K562 (cell line): ENCODE data around the gene ZNF408. TPM values are rescaled to one million over a fixed set of nuclear protein-coding genes. Genes with fewer than 3 reads are reported as not detected.

Source experiments
- ATAC-seq: fragments of 200-7000 bp; cut with Tn5 transposase; 3 replicates; pipeline ENCODE4 v1.9.1; 2020; ENCODE audit warnings: moderate library complexity
- BruUV-seq: library from RNA; stranded (reverse); fragments of 400-500 nt; replicated peaks from 2 replicates; lab custom pipeline; 2021; lab: Mats Ljungman, UMichigan
- CTCF ChIA-PET: fragments of 300-600 bp; formaldehyde crosslinking; extraction: SDS; loops from one replicate; lab custom pipeline; 2021; ENCODE audit warnings: low intra/inter-chr PET ratio; lab: Yijun Ruan, JAX
- POLR2A ChIA-PET: fragments of 300-600, 350-650 bp; sonication (Branson Sonifier 250); formaldehyde crosslinking; extraction: SDS; loops from one replicate; lab custom pipeline; 2021; ENCODE audit warnings: antibody characterized with exemption, inconsistent platforms; lab: Yijun Ruan, JAX
- DNase-seq, 4 experiments: peaks; one replicate each; pipeline versions ENCODE4 v3.0.0 to v3.0.0-alpha.2; 2011 to 2018; ENCODE audit warnings: low spot score in 3 of 4, mixed read lengths in 3 of 4; ENCODE audit errors: extremely low read depth in 1 of 4
- FAIRE-seq: peaks from 2 replicates; lab custom pipeline; 2011; peaks lifted over from hg19 to GRCh38; lab: Jason Lieb, UNC
- H2AFZ ChIP-seq: 2 replicates; pipeline ENCODE4 v1.6.0; 2011; ENCODE audit warnings: low read depth, low read length, control low read depth, inconsistent platforms
- H3K27ac ChIP-seq: fragments of 200-600 bp; 3 replicates; pipeline ENCODE4 v1.8.0; 2011; ENCODE audit warnings: low read depth, mild to moderate bottlenecking, control low read depth, inconsistent platforms, low read length, moderate library complexity, mixed read lengths; ENCODE audit errors: extremely low read depth
- H3K27me3 ChIP-seq, 2 experiments: fragments of 300-600 bp in 1 of 2; 2 replicates in 1 of 2; 3 replicates in 1 of 2; pipeline versions ENCODE4 v1.6.0 to v1.8.0; 2011; ENCODE audit warnings: inconsistent platforms in 2 of 2, low read length in 2 of 2, mild to moderate bottlenecking in 1 of 2, mixed read lengths in 1 of 2, moderate library complexity in 1 of 2; ENCODE audit not compliant: control insufficient read depth in 2 of 2, insufficient read depth in 2 of 2
- H3K36me3 ChIP-seq: fragments of 300-600 bp; 3 replicates; pipeline ENCODE4 v1.8.0; 2011; ENCODE audit warnings: mild to moderate bottlenecking, low read length, inconsistent platforms; ENCODE audit not compliant: control insufficient read depth, insufficient read depth
- H3K4me1 ChIP-seq, 2 experiments: fragments of 200-600 bp in 1 of 2; replicated peaks in 1 of 2; 2 replicates in 1 of 2; 3 replicates in 1 of 2; pipeline versions ENCODE4 v1.5.1 to v1.8.0; 2011; ENCODE audit warnings: inconsistent platforms in 2 of 2, low read length in 2 of 2, mild to moderate bottlenecking in 1 of 2, mixed read lengths in 1 of 2, moderate library complexity in 1 of 2; ENCODE audit not compliant: control insufficient read depth in 2 of 2, insufficient read depth in 2 of 2
- H3K4me2 ChIP-seq: 2 replicates; pipeline ENCODE4 v1.6.1; 2011; ENCODE audit warnings: low read length, control low read depth, inconsistent platforms, mixed read lengths; ENCODE audit not compliant: insufficient read depth
- H3K4me3 ChIP-seq: fragments of 200-600 bp; sonication (generic), shearing (Covaris generic); 2 replicates; pipeline ENCODE4 v1.5.1; 2016; ENCODE audit warnings: control low read depth, inconsistent platforms
- H3K79me2 ChIP-seq: fragments of 200-600 bp; 3 replicates; pipeline ENCODE4 v1.8.0; 2011; ENCODE audit warnings: low read length, inconsistent platforms; ENCODE audit not compliant: control insufficient read depth, insufficient read depth
- H3K9ac ChIP-seq, 2 experiments: 2 replicates each; pipeline versions ENCODE4 v1.6.0 to v1.6.1; 2011; ENCODE audit warnings: low read depth in 2 of 2, low read length in 2 of 2, control low read depth in 1 of 2, inconsistent platforms in 1 of 2, mild to moderate bottlenecking in 1 of 2, mixed read lengths in 1 of 2; ENCODE audit not compliant: insufficient read depth in 1 of 2
- H3K9me1 ChIP-seq: one replicate; pipeline ENCODE4 v1.6.0; 2011; ENCODE audit warnings: inconsistent platforms, mild to moderate bottlenecking, low read length, moderate library complexity; ENCODE audit not compliant: control insufficient read depth, insufficient read depth
- H3K9me3 ChIP-seq: replicated peaks from 2 replicates; pipeline ENCODE4 v1.5.1; 2011; ENCODE audit warnings: low read depth, low read length, inconsistent platforms; ENCODE audit not compliant: control insufficient read depth, insufficient read depth
- H4K20me1 ChIP-seq: replicated peaks from 2 replicates; pipeline ENCODE4 v1.6.1; 2011; ENCODE audit warnings: low read length, inconsistent platforms, mixed read lengths; ENCODE audit not compliant: control insufficient read depth, insufficient read depth
- MBD2 ChIP-seq: sonication (generic); IDR thresholded peaks from 2 replicates; pipeline ENCODE4 v1.6.1; 2016; ENCODE audit warnings: low read depth, borderline replicate concordance
- MCM5 ChIP-seq: fragments of 450-650 bp; IDR thresholded peaks from 2 replicates; pipeline ENCODE4 v1.6.1; 2016; ENCODE audit warnings: low read depth
- TAL1 ChIP-seq: fragments of 450-650 bp; IDR thresholded peaks from 2 replicates; pipeline ENCODE4 v1.6.1; 2016; ENCODE audit warnings: mild to moderate bottlenecking
- TFAM ChIP-seq: fragments of 250-450 bp; sonication (Bioruptor Pico); conservative IDR thresholded peaks from 2 replicates; pipeline ENCODE4 v1.5.0; 2021; ENCODE audit warnings: mild to moderate bottlenecking, moderate library complexity
- WHSC1 ChIP-seq: IDR thresholded peaks from one replicate; pipeline ENCODE4 v1.6.1; 2012; ENCODE audit warnings: low read length, control low read depth, inconsistent platforms
- YY1 ChIP-seq, 3 experiments: IDR thresholded peaks; 2 replicates each; pipeline ENCODE4 v1.6.1; 2011; ENCODE audit warnings: low read length in 2 of 3, mild to moderate bottlenecking in 2 of 3, moderate library complexity in 2 of 3, borderline replicate concordance in 1 of 3, control low read depth in 1 of 3, low read depth in 1 of 3; ENCODE audit not compliant: insufficient read depth in 3 of 3, insufficient replicate concordance in 2 of 3, control insufficient read depth in 1 of 3, insufficient read length in 1 of 3; ENCODE audit errors: extremely low read depth in 1 of 3
- ZNF316 ChIP-seq: fragments of 450-650 bp; IDR thresholded peaks from 2 replicates; pipeline ENCODE4 v1.6.1; 2016
- ZNF696 ChIP-seq: fragments of 250-450 bp; sonication (Bioruptor Pico); conservative IDR thresholded peaks from 2 replicates; pipeline ENCODE4 v1.4.0; 2020; ENCODE audit warnings: mild to moderate bottlenecking, moderate library complexity
- ZNF717 ChIP-seq: fragments of 250-450 bp; sonication (Bioruptor Pico); IDR thresholded peaks from 2 replicates; pipeline ENCODE4 v1.5.0; 2021
- ZNF830 ChIP-seq: fragments of 250-450 bp; sonication (Bioruptor Pico); IDR thresholded peaks from 2 replicates; pipeline ENCODE4 v1.5.0; 2021; ENCODE audit warnings: mild to moderate bottlenecking
- ZZZ3 ChIP-seq: fragments of 450-650 bp; IDR thresholded peaks from 2 replicates; pipeline ENCODE4 v1.6.1; 2016; ENCODE audit warnings: antibody characterized with exemption, mild to moderate bottlenecking, moderate library complexity
- WGBS: fragments of 100-300 bp; shearing (Covaris generic); methylation state at CpG from one replicate; pipeline ENCODE4 v1.1.6; 2016; ENCODE audit warnings: low coverage, mixed read lengths; ENCODE audit not compliant: insufficient coverage; ENCODE audit errors: missing lambda C conversion rate; 5-methylcytosine and 5-hydroxymethylcytosine counted together
- in situ Hi-C: fragments of 300-500 bp; cut with MboI; formaldehyde crosslinking; loops from 4 replicates; pipeline ENCODE4 v1.15.0; 2018; ENCODE audit warnings: inconsistent platforms, mixed read lengths
- intact Hi-C: fragments of 100-400 bp; cut with micrococcal nuclease; formaldehyde crosslinking; loops from 2 replicates; pipeline ENCODE4 v1.14.2; 2022
- polyA plus RNA-seq, 8 experiments: library from polyadenylated mRNA; depleted of rRNA in 4 of 8; stranded (reverse) in 5 of 8; unstranded in 3 of 8; fragments of >200 nt; fragmentation: Nextera tagmentation in 2 of 8; fragmentation: Illumina TruSeq in 1 of 8; extraction: Ambion mirVana in 2 of 8; extraction: Trizol in 1 of 8; gene quantifications; 2 replicates each; pipeline versions ENCODE4 v1.2.1 to v1.2.3, GENCODE V29; 2011 to 2014; ENCODE audit warnings: inconsistent platforms in 1 of 8, missing spikeins in 1 of 8
- total RNA-seq, 7 experiments: library from RNA; depleted of rRNA in 6 of 7; stranded (reverse); fragments of >200 nt in 6 of 7; fragmentation: Illumina TruSeq in 2 of 7; extraction: Trizol in 2 of 7; gene quantifications; 2 replicates each; pipeline versions ENCODE4 v1.2.1 to v1.2.3, GENCODE V29; 2011 to 2021; ENCODE audit warnings: low replicate concordance in 1 of 7
- TF ChIP-seq, protein P1 (sequence below): fragments of 250-450 bp; sonication (Bioruptor Pico); IDR thresholded peaks from 2 replicates; pipeline ENCODE4 v1.5.0; 2021
- TF ChIP-seq, protein P2 (sequence below): fragments of 250-450 bp; sonication (Bioruptor Pico); IDR thresholded peaks from 2 replicates; pipeline ENCODE4 v1.4.0; 2020; ENCODE audit warnings: mild to moderate bottlenecking, moderate library complexity
- TF ChIP-seq, protein P3 (sequence below): fragments of 200-800 bp; sonication (Bioruptor generic); IDR thresholded peaks from 2 replicates; pipeline ENCODE4 v1.6.1; 2017; ENCODE audit warnings: missing genetic modification characterization, missing compliant biosample characterization
- TF ChIP-seq, protein P4 (sequence below): fragments of 250-450 bp; sonication (Bioruptor Pico); IDR thresholded peaks from 2 replicates; pipeline ENCODE4 v1.4.0; 2020; ENCODE audit warnings: mild to moderate bottlenecking

ZNF408 gene
- total and polyA plus RNA-seq, 9 of the 15 experiments (the other 6 are each of a cell fraction or from before 2014, with no cell fraction given): 0.15 to 18.4 (median 7.4) TPM

DNA sequence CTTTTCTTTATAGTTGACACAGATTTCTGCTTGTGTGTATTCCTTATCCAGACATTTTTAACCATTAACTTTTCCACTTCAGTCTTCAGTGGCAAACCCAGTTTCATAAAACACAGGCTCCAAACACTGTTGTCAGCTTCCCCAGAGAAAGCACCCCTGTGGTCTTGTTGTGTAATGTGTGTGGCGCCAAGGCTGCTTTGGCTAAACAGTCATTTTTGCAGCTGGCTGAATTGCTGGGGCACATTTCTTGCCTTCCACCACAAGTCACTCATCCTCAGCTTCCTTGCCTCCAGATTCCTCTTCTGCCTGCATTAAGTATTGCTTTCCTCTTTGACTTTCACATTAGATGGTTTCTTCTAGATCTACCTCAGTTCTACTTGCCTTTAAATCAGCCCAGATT, 40.9 kb upstream of the ZNF408 start:
- TF ChIP-seq ZNF316 (no peak), ZZZ3 (no peak), MCM5 (no peak), TAL1 (no peak), WHSC1 (no peak), MBD2 (no peak), YY1 (IDR thresholded peaks at IDR 0.05; ENCODE audit: borderline replicate concordance in 1 of 3, control insufficient read depth in 1 of 3, extremely low read depth in 1 of 3, insufficient read depth in 3 of 3, insufficient read length in 1 of 3, insufficient replicate concordance in 2 of 3, low read depth in 1 of 3, low read length in 2 of 3) (no peak), ZNF696 (CRISPR knock-in tag) (no peak), TFAM (CRISPR knock-in tag) (no peak), ZNF717 (CRISPR knock-in tag) (no peak), ZNF830 (no peak)
- TF ChIP-seq, protein P1, sequence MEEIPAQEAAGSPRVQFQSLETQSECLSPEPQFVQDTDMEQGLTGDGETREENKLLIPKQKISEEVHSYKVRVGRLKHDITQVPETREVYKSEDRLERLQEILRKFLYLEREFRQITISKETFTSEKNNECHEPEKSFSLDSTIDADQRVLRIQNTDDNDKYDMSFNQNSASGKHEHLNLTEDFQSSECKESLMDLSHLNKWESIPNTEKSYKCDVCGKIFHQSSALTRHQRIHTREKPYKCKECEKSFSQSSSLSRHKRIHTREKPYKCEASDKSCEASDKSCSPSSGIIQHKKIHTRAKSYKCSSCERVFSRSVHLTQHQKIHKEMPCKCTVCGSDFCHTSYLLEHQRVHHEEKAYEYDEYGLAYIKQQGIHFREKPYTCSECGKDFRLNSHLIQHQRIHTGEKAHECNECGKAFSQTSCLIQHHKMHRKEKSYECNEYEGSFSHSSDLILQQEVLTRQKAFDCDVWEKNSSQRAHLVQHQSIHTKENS: no peak
- TF ChIP-seq, protein P2, sequence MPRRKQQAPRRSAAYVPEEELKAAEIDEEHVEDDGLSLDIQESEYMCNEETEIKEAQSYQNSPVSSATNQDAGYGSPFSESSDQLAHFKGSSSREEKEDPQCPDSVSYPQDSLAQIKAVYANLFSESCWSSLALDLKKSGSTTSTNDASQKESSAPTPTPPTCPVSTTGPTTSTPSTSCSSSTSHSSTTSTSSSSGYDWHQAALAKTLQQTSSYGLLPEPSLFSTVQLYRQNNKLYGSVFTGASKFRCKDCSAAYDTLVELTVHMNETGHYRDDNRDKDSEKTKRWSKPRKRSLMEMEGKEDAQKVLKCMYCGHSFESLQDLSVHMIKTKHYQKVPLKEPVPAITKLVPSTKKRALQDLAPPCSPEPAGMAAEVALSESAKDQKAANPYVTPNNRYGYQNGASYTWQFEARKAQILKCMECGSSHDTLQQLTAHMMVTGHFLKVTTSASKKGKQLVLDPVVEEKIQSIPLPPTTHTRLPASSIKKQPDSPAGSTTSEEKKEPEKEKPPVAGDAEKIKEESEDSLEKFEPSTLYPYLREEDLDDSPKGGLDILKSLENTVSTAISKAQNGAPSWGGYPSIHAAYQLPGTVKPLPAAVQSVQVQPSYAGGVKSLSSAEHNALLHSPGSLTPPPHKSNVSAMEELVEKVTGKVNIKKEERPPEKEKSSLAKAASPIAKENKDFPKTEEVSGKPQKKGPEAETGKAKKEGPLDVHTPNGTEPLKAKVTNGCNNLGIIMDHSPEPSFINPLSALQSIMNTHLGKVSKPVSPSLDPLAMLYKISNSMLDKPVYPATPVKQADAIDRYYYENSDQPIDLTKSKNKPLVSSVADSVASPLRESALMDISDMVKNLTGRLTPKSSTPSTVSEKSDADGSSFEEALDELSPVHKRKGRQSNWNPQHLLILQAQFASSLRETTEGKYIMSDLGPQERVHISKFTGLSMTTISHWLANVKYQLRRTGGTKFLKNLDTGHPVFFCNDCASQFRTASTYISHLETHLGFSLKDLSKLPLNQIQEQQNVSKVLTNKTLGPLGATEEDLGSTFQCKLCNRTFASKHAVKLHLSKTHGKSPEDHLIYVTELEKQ (CRISPR knock-in tag): no peak
- TF ChIP-seq, protein P3, sequence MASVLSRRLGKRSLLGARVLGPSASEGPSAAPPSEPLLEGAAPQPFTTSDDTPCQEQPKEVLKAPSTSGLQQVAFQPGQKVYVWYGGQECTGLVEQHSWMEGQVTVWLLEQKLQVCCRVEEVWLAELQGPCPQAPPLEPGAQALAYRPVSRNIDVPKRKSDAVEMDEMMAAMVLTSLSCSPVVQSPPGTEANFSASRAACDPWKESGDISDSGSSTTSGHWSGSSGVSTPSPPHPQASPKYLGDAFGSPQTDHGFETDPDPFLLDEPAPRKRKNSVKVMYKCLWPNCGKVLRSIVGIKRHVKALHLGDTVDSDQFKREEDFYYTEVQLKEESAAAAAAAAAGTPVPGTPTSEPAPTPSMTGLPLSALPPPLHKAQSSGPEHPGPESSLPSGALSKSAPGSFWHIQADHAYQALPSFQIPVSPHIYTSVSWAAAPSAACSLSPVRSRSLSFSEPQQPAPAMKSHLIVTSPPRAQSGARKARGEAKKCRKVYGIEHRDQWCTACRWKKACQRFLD: no peak
- TF ChIP-seq, protein P4, sequence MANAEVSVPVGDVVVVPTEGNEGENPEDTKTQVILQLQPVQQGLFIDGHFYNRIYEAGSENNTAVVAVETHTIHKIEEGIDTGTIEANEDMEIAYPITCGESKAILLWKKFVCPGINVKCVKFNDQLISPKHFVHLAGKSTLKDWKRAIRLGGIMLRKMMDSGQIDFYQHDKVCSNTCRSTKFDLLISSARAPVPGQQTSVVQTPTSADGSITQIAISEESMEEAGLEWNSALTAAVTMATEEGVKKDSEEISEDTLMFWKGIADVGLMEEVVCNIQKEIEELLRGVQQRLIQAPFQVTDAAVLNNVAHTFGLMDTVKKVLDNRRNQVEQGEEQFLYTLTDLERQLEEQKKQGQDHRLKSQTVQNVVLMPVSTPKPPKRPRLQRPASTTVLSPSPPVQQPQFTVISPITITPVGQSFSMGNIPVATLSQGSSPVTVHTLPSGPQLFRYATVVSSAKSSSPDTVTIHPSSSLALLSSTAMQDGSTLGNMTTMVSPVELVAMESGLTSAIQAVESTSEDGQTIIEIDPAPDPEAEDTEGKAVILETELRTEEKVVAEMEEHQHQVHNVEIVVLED: no peak
- TF ChIP-seq, all 486 proteins: peak for 0
- H3K9me1 ChIP-seq: no peaks in the 10 kb centered on the region
- BruUV-seq: no TSS peak
- ChIA-PET POLR2A (interaction anchor here (1.2 kb wide), 1 partner anchor 14 kb away, joined by 4 read pairs; no protein-coding TSS in a partner anchor), CTCF (no interaction called here)
- H3K79me2 ChIP-seq: no peaks in the 10 kb centered on the region
- no peak for FAIRE-seq
- no peak overlapping the region for H3K4me3 ChIP-seq
- H3K27ac ChIP-seq: no peak overlapping the region
- DNase-seq: no peak
- in situ Hi-C loops: no loop called here
- no peaks in the 10 kb centered on the region for H4K20me1 ChIP-seq
- no peak overlapping the region for H3K4me2 ChIP-seq
- peaks cover 58% of the 10 kb centered on the region for H3K36me3 ChIP-seq
- WGBS: 89% methylated on average over 1 of the region's 1 CpG
- H2AFZ ChIP-seq: no peak overlapping the region
- no peak for ATAC-seq
- intact Hi-C loops: no loop called here
- H3K9me3 ChIP-seq: no peaks in the 10 kb centered on the region
- H3K4me1 ChIP-seq: peaks cover 6 to 14% of the 10 kb centered on the region in 2 experiments; a peak in 3 of 5 replicates
- H3K9ac ChIP-seq: no peak overlapping the region
- H3K27me3 ChIP-seq: no peaks in the 10 kb centered on the region
